Osteoblast (primary cell): ENCODE results near the gene NEK1. TPM values are rescaled to one million over a fixed set of nuclear protein-coding genes. Genes with fewer than 3 reads are reported as not detected.

Source experiments
- DNase-seq: peaks from one replicate; pipeline ENCODE4 v3.0.0; 2011; ENCODE audit warnings: low spot score, mixed read lengths; ENCODE audit not compliant: insufficient read length; ENCODE audit errors: missing footprints
- H2AFZ ChIP-seq: 2 replicates; pipeline ENCODE4 v1.6.0; 2011; ENCODE audit warnings: mild to moderate bottlenecking, low read length
- H3K27ac ChIP-seq: 2 replicates; pipeline ENCODE4 v1.5.1; 2011; ENCODE audit warnings: mild to moderate bottlenecking, low read depth, low read length, moderate library complexity
- H3K27me3 ChIP-seq: 2 replicates; pipeline ENCODE4 v1.6.0; 2012; ENCODE audit warnings: mild to moderate bottlenecking, control low read depth, inconsistent platforms, low read length, moderate library complexity; ENCODE audit not compliant: insufficient read depth
- H3K36me3 ChIP-seq: 2 replicates; pipeline ENCODE4 v1.5.1; 2011; ENCODE audit warnings: mild to moderate bottlenecking, low read length, control low read depth, moderate library complexity; ENCODE audit not compliant: insufficient read depth
- H3K4me1 ChIP-seq: 2 replicates; pipeline ENCODE4 v1.5.1; 2011; ENCODE audit warnings: mild to moderate bottlenecking, low read length, control low read depth, moderate library complexity; ENCODE audit not compliant: insufficient read depth
- H3K4me2 ChIP-seq: 2 replicates; pipeline ENCODE4 v1.6.0; 2011; ENCODE audit warnings: mild to moderate bottlenecking, low read length; ENCODE audit not compliant: insufficient read depth
- H3K4me3 ChIP-seq: fragments of 200-600 bp; sonication (generic); 3 replicates; pipeline ENCODE4 v1.5.1; 2012; ENCODE audit warnings: mild to moderate bottlenecking, low read length, inconsistent platforms; ENCODE audit not compliant: insufficient read depth
- H3K79me2 ChIP-seq: 2 replicates; pipeline ENCODE4 v1.6.0; 2012; ENCODE audit warnings: mild to moderate bottlenecking, low read length, control low read depth, inconsistent platforms; ENCODE audit not compliant: insufficient read depth
- H3K9me3 ChIP-seq: 2 replicates; pipeline ENCODE4 v1.5.1; 2011; ENCODE audit warnings: low read depth, low read length, control low read depth
- H4K20me1 ChIP-seq: 2 replicates; pipeline ENCODE4 v1.6.0; 2012; ENCODE audit warnings: mild to moderate bottlenecking, low read length, control low read depth; ENCODE audit not compliant: insufficient read depth
- total RNA-seq: library from RNA; depleted of rRNA; stranded (reverse); fragments of >200 nt; gene quantifications from 2 replicates; pipeline ENCODE4 v1.2.3, GENCODE V29; 2012
- TF ChIP-seq, protein P1 (sequence below): IDR thresholded peaks from 2 replicates; pipeline ENCODE4 v1.5.1; 2011; ENCODE audit warnings: mild to moderate bottlenecking, low read depth, low read length, moderate library complexity; ENCODE audit errors: extremely low read depth

NEK1 gene
- total RNA-seq, 1 donor = 9.8 TPM

DNA sequence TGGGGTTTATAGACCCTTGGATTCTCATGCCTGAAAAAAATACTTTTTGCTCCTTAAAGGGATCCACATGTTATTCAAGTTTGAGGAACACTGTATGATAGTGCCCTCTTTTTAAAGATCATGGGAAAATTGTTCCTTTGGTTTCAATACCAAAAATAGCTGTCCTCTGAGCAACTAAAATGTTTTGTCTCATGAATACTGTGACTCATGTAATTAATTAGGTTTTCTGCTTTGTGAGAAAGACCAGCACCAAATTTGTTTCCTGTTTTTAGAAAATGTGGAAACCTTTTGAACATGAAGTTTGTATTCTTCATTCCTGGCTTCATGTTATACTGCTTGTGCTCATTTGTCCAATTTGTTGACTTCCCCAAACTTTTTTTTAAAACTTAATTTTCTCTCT is 214.1 kb downstream of the NEK1 start:
- H3K27me3 ChIP-seq = no peaks in the 10 kb centered on the region
- DNase-seq = no peak
- H3K4me3 ChIP-seq = no peak overlapping the region
- no peak overlapping the region for H2AFZ ChIP-seq
- TF ChIP-seq, protein P1, sequence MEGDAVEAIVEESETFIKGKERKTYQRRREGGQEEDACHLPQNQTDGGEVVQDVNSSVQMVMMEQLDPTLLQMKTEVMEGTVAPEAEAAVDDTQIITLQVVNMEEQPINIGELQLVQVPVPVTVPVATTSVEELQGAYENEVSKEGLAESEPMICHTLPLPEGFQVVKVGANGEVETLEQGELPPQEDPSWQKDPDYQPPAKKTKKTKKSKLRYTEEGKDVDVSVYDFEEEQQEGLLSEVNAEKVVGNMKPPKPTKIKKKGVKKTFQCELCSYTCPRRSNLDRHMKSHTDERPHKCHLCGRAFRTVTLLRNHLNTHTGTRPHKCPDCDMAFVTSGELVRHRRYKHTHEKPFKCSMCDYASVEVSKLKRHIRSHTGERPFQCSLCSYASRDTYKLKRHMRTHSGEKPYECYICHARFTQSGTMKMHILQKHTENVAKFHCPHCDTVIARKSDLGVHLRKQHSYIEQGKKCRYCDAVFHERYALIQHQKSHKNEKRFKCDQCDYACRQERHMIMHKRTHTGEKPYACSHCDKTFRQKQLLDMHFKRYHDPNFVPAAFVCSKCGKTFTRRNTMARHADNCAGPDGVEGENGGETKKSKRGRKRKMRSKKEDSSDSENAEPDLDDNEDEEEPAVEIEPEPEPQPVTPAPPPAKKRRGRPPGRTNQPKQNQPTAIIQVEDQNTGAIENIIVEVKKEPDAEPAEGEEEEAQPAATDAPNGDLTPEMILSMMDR = no peak
- no peaks in the 10 kb centered on the region for H3K79me2 ChIP-seq
- no peaks in the 10 kb centered on the region for H4K20me1 ChIP-seq
- H3K4me2 ChIP-seq = no peak overlapping the region
- peaks cover 11% of the 10 kb centered on the region for H3K4me1 ChIP-seq
- no peaks in the 10 kb centered on the region for H3K9me3 ChIP-seq
- peak overlapping the region; percentile 73 for H3K27ac ChIP-seq
- no peaks in the 10 kb centered on the region for H3K36me3 ChIP-seq

GRCh38 chr4:169397762-169398161 is 214.6 kb downstream of the NEK1 start:
- TF ChIP-seq, protein P1 = no peak
- no peaks in the 10 kb centered on the region for H3K36me3 ChIP-seq
- no peaks in the 10 kb centered on the region for H3K27me3 ChIP-seq
- H3K4me1 ChIP-seq = peaks cover 11% of the 10 kb centered on the region
- no peaks in the 10 kb centered on the region for H3K79me2 ChIP-seq
- peak overlapping the region; percentile 73 for H3K27ac ChIP-seq
- H2AFZ ChIP-seq = no peak overlapping the region
- H3K4me3 ChIP-seq = no peak overlapping the region
- H3K9me3 ChIP-seq = no peaks in the 10 kb centered on the region
- peak overlapping the region; percentile 34 for H3K4me2 ChIP-seq
- H4K20me1 ChIP-seq = no peaks in the 10 kb centered on the region
- DNase-seq = no peak

DNA sequence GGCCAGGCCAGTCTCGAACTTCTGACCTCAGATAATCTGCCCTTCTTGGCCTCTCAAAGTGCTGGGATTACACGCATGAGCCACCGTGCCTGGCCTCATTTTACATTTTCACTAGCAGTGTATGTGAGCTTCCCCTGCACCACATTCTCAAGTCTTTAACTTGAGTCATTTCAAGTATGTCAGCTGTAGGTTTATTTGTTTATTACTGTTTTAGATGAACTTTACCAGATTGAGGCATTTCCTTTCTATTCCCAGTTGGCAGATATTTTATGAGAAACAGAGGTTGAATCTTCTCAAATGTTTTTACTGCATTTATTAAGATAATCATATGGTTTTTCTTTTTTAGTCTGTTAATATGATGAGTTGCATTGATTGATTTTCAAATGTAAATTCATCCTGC is 227.0 kb downstream of the NEK1 start:
- H4K20me1 ChIP-seq = no peaks in the 10 kb centered on the region
- TF ChIP-seq, protein P1 = no peak
- no peak overlapping the region for H2AFZ ChIP-seq
- no peaks in the 10 kb centered on the region for H3K79me2 ChIP-seq
- no peaks in the 10 kb centered on the region for H3K27me3 ChIP-seq
- peaks cover 4% of the 10 kb centered on the region for H3K9me3 ChIP-seq
- no peak overlapping the region for H3K4me2 ChIP-seq
- H3K4me3 ChIP-seq = no peak overlapping the region
- H3K36me3 ChIP-seq = no peaks in the 10 kb centered on the region
- DNase-seq = peak; percentile 64
- peak overlapping the region; percentile 22 for H3K27ac ChIP-seq
- H3K4me1 ChIP-seq = peaks cover 14% of the 10 kb centered on the region

GRCh38 chr4:169384779-169385178 is 227.6 kb downstream of the NEK1 start:
- peak overlapping the region; percentile 77 for H3K27ac ChIP-seq

More at GRCh38 chr4:169384779-169385178, 227.6 kb downstream of the NEK1 start:
- Histone ChIP-seq H3K36me3 (no peaks in the 10 kb centered on the region), H3K4me2 (no peak overlapping the region), H4K20me1 (no peaks in the 10 kb centered on the region), H3K4me1 (peaks cover 14% of the 10 kb centered on the region), H3K27me3 (no peaks in the 10 kb centered on the region), H3K9me3 (peaks cover 4% of the 10 kb centered on the region), H2AFZ (no peak overlapping the region), H3K79me2 (no peaks in the 10 kb centered on the region), H3K4me3 (no peak overlapping the region)
- TF ChIP-seq, protein P1 = no peak
- no peak for DNase-seq
